Cardiac muscle cell (in vitro differentiated cells and primary cell): ENCODE data around the gene RFT1. TPM values are rescaled to one million over a fixed set of nuclear protein-coding genes. Genes with fewer than 3 reads are reported as not detected.

Experiments
- DNase-seq, 2 donors: peaks; one replicate each; pipeline versions ENCODE4 v3.0.0 to v3.0.0-alpha.2; 2010 to 2017; ENCODE audit warnings: low read depth in 1 of 2, low spot score in 1 of 2
- H3K27ac ChIP-seq: fragments of 200-600 bp; sonication (generic); 2 replicates; pipeline ENCODE4 v1.5.1; 2016
- H3K27me3 ChIP-seq: fragments of 200-600 bp; sonication (generic); 2 replicates; pipeline ENCODE4 v1.6.0; 2016; ENCODE audit warnings: control low read depth
- H3K36me3 ChIP-seq: fragments of 200-600 bp; sonication (generic); 2 replicates; pipeline ENCODE4 v1.5.1; 2016; ENCODE audit warnings: control low read depth
- H3K4me1 ChIP-seq: fragments of 200-600 bp; sonication (generic); 2 replicates; pipeline ENCODE4 v1.8.1; 2017; ENCODE audit warnings: low read depth, mild to moderate bottlenecking, mixed run types
- H3K4me3 ChIP-seq: fragments of 200-600 bp; sonication (generic); 2 replicates; pipeline ENCODE4 v1.5.1; 2016; ENCODE audit warnings: mild to moderate bottlenecking
- H3K9me3 ChIP-seq: fragments of 200-600 bp; sonication (generic); 2 replicates; pipeline ENCODE4 v1.5.1; 2017; ENCODE audit warnings: low read depth, mild to moderate bottlenecking, control low read depth
- polyA plus RNA-seq: library from polyadenylated mRNA; unstranded; fragments of >200 nt; fragmentation: Nextera tagmentation; extraction: Ambion mirVana; gene quantifications from 2 replicates; pipeline ENCODE4 v1.2.1, GENCODE V29; 2016
- total RNA-seq: library from RNA; depleted of rRNA; stranded (reverse); fragments of >200 nt; gene quantifications from 2 replicates; pipeline ENCODE4 v1.2.3, GENCODE V29; 2016
- TF ChIP-seq, protein P1 (sequence below): IDR thresholded peaks from 2 replicates; pipeline ENCODE4 v1.5.1; 2012; ENCODE audit warnings: low read depth, mild to moderate bottlenecking, low read length

The RFT1 gene
- total and polyA plus RNA-seq, 2 experiments from 2014 or later = 8.1 to 16.1 TPM

DNA sequence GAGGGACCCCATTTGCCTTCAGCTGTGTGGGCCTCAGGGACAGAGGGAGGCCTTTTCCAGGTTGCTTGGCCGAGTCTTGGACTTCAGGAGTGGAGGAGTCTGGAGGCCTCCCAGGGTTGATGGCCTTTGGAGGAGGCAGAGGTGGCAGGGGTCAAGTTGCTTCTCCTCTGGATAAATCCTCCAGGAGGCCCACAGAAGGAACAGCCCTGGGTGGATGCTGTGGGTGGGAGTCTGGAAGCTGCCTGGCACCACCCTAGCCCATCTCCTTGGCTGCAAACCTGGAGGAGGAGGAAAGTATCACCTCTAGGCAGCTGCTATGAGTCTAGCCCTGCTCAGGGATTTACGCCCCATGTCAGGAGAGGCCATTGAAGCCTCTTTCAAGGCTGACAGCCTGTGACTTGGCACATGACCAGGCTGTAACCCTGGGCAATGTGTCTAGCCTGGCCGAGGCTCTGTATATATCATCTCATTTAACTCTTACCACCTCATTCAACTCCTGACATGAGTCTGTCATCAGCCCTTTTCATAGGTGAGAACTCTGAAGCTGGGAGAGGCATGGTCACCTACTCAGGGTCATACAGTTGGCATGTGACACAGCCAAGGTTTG lies 27.8 kb upstream of the RFT1 start:
- H3K9me3 ChIP-seq = no peaks in the 10 kb centered on the region
- no peaks in the 10 kb centered on the region for H3K4me1 ChIP-seq
- TF ChIP-seq, protein P1, sequence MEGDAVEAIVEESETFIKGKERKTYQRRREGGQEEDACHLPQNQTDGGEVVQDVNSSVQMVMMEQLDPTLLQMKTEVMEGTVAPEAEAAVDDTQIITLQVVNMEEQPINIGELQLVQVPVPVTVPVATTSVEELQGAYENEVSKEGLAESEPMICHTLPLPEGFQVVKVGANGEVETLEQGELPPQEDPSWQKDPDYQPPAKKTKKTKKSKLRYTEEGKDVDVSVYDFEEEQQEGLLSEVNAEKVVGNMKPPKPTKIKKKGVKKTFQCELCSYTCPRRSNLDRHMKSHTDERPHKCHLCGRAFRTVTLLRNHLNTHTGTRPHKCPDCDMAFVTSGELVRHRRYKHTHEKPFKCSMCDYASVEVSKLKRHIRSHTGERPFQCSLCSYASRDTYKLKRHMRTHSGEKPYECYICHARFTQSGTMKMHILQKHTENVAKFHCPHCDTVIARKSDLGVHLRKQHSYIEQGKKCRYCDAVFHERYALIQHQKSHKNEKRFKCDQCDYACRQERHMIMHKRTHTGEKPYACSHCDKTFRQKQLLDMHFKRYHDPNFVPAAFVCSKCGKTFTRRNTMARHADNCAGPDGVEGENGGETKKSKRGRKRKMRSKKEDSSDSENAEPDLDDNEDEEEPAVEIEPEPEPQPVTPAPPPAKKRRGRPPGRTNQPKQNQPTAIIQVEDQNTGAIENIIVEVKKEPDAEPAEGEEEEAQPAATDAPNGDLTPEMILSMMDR = no peak
- H3K27me3 ChIP-seq = peaks cover 96% of the 10 kb centered on the region
- H3K4me3 ChIP-seq = no peak overlapping the region
- no peaks in the 10 kb centered on the region for H3K36me3 ChIP-seq
- H3K27ac ChIP-seq = no peak overlapping the region
- DNase-seq = no peak

DNA sequence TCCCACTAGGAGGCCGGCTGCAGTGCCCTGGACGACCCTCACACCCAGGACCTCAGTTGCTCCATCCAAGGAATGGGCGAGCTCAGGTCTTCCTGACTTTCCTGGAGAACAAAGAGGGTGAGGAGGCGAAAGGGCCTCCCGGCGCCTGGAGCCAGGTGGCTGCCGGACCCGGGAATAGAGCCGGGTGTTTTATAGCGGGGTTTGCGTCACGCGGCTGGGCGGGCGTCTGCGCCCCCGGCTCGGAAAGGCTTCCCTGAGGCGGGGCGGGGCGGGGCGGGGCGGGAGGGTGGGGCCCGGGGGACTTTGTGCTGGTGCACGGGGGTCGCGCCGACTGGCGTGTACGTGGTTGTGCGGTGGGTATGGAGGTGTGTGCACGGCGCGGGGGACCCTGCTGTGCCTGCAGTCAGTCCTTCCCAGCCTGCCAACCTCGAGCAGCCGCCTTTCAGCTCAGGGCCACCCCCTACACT lies 26.2 kb upstream of the RFT1 start:
- Histone ChIP-seq H3K4me1 (no peaks in the 10 kb centered on the region), H3K4me3 (no peak overlapping the region), H3K27me3 (peaks cover 98% of the 10 kb centered on the region), H3K27ac (no peak overlapping the region), H3K36me3 (no peaks in the 10 kb centered on the region), H3K9me3 (no peaks in the 10 kb centered on the region)
- TF ChIP-seq, protein P1 = no peak
- DNase-seq = no peak

DNA sequence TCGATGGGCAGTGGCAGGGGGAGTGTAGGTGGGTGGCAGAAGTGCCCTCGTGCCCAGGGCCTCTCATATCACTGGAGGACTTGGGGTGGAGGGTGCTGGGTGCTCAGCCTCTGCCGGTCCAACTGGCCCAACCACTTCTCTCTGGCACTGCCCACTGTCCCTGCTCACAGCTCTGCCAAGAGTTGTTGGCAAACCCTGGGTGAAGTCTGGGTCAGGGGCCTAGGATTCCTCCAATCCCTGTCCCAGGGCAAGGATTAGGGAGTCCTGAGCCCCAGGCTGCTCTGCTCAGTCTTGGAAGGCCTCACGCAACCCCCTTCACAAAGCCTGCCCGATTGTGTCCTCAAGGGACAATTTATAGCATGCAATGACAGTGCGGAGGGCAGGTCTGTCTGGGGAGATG lies 25.5 kb upstream of the RFT1 start:
- Histone ChIP-seq H3K27me3 (peaks cover 98% of the 10 kb centered on the region), H3K36me3 (no peaks in the 10 kb centered on the region), H3K4me3 (no peak overlapping the region), H3K9me3 (no peaks in the 10 kb centered on the region), H3K4me1 (no peaks in the 10 kb centered on the region), H3K27ac (no peak overlapping the region)
- TF ChIP-seq, protein P1 = no peak
- no peak for DNase-seq

DNA sequence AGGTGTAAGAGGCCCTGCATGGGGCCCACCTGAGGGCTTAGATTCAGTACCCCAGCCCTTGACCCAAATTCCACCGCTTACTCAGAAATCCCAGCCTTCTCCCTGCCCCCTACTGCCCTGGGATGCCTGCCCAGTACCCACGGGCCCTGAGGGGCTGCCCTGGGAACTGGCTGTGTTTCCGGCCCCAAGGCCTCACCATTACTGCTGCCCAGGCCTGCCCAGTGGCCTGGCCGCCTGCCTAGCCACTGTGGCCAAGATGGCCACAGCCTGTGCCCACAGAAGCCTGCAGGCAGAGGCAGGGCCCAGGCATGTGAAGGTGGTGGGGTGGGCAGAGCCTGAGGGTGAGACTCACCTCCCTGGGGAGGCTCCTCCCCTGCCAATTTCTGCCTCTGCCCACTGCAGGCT lies 24.6 kb upstream of the RFT1 start:
- Histone ChIP-seq H3K36me3 (no peaks in the 10 kb centered on the region), H3K4me3 (no peak overlapping the region), H3K4me1 (no peaks in the 10 kb centered on the region), H3K9me3 (no peaks in the 10 kb centered on the region), H3K27ac (no peak overlapping the region), H3K27me3 (peaks cover 98% of the 10 kb centered on the region)
- no peak for DNase-seq
- TF ChIP-seq, protein P1 = no peak

DNA sequence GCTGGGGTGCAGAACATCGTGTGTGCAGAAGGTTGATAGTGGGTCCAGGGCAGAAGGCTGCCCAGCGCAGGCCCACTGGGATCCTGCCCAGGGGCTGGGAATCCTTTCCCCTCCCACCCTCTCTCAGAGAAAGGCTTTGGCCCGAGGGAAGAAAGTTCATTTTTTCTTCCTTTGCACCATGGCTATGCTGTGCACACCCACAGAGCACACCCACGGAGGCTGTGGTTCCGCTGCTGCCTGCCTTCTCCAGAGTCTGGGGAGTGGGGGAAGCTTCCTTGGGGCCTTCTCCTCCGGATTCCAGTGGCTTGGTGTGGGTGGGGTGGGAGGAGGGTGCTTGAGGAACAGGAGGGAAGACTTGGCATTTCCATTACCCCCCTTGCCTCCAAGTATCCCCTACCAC lies 23.7 kb upstream of the RFT1 start:
- no peaks in the 10 kb centered on the region for H3K9me3 ChIP-seq
- H3K36me3 ChIP-seq = no peaks in the 10 kb centered on the region
- H3K27me3 ChIP-seq = peaks cover 98% of the 10 kb centered on the region
- no peak for DNase-seq
- no peak overlapping the region for H3K4me3 ChIP-seq
- TF ChIP-seq, protein P1 = no peak
- H3K27ac ChIP-seq = no peak overlapping the region
- no peaks in the 10 kb centered on the region for H3K4me1 ChIP-seq
